ENCODE data around the gene KCNH1. TPM values are rescaled to one million over a fixed set of nuclear protein-coding genes. Genes with fewer than 3 reads are reported as not detected.

KCNH1 gene
- total RNA-seq, 1 experiment from 2014 or later = not detected

DNA sequence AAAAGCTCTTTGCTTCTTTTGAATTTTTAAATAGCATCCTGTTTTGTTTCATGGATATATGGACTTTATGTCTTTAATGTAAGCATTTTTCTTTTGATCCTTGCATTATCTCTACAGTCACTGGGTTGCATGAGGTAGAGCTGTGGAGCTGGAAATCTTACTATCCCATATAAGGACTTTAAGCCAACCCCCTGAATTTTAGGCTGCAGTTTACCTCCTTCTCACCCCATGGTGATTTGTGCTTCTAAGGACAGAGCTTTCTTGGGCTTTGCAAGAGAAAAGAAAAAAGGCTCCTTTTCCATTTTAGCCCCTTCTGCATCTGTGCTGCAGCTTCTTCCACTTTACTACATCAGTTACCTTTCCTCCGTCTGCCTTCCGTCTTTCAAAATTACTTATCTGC lies 431.4 kb downstream of the KCNH1 start:
- POLR2A ChIA-PET = no interaction called here
- BruUV-seq (replicated peaks) = no TSS peak

DNA sequence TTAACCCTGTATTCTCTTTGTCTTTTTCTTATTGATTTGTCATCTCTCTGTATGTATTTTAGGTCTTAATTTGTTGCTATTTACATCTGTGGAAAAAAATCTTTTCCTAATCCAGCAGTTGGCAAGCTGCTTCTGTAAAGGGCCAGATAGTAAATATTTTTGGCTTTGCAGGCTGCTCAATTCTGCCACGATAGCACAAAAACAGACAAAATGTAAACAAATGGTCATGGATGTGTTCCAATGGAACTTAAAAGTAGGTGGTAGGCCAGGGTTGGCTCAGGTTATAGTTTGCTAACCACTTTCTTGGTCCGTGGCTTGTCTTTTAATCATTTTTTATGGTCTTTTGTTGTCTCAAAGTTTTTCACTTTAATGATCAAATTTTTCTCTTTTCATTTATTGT lies 433.4 kb downstream of the KCNH1 start:
- no peak for DNase-seq
- no peaks in the 10 kb centered on the region for H3K4me1 Mint-ChIP-seq (ENCODE audit: low read depth, unreplicated experiment)
- intact Hi-C loops (cut with micrococcal nuclease; ENCODE audit: unreplicated experiment) = no loop called here
- peaks cover 12% of the 10 kb centered on the region for H3K9me3 Mint-ChIP-seq (ENCODE audit: unreplicated experiment)
- TF ChIP-seq, protein P1, sequence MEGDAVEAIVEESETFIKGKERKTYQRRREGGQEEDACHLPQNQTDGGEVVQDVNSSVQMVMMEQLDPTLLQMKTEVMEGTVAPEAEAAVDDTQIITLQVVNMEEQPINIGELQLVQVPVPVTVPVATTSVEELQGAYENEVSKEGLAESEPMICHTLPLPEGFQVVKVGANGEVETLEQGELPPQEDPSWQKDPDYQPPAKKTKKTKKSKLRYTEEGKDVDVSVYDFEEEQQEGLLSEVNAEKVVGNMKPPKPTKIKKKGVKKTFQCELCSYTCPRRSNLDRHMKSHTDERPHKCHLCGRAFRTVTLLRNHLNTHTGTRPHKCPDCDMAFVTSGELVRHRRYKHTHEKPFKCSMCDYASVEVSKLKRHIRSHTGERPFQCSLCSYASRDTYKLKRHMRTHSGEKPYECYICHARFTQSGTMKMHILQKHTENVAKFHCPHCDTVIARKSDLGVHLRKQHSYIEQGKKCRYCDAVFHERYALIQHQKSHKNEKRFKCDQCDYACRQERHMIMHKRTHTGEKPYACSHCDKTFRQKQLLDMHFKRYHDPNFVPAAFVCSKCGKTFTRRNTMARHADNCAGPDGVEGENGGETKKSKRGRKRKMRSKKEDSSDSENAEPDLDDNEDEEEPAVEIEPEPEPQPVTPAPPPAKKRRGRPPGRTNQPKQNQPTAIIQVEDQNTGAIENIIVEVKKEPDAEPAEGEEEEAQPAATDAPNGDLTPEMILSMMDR (IDR thresholded peaks at IDR 0.05; ENCODE audit: insufficient read depth in 1 of 2, low read depth in 1 of 2, low read length in 1 of 2, severe bottlenecking in 1 of 2, unreplicated experiment in 1 of 2) = no peak
- no peak overlapping the region for H3K27ac Mint-ChIP-seq (ENCODE audit: unreplicated experiment)
- Histone ChIP-seq H3K27me3 (replicated peaks; ENCODE audit: control insufficient read depth, insufficient read depth, low read length) (no peaks in the 10 kb centered on the region), H3K4me3 (ENCODE audit: low read depth, low read length) (no peak overlapping the region), H3K4me1 (no peaks in the 10 kb centered on the region), H3K9me3 (no peaks in the 10 kb centered on the region), H3K36me3 (ENCODE audit: control insufficient read depth, insufficient read depth, low read length) (no peaks in the 10 kb centered on the region)
- CTCF ChIA-PET = no interaction called here
- no TSS peak for BruUV-seq (replicated peaks)
- no peaks in the 10 kb centered on the region for H3K36me3 Mint-ChIP-seq (ENCODE audit: insufficient read depth, unreplicated experiment)
- H3K27me3 Mint-ChIP-seq (ENCODE audit: insufficient read depth, unreplicated experiment) = peaks cover 14% of the 10 kb centered on the region
- POLR2A ChIA-PET = no interaction called here
- no peak overlapping the region for H3K4me3 Mint-ChIP-seq (ENCODE audit: unreplicated experiment)

More for the DNA sequence above, 431.4 kb downstream of the KCNH1 start:
- H3K9me3 ChIP-seq = no peaks in the 10 kb centered on the region
- no peaks in the 10 kb centered on the region for H3K36me3 ChIP-seq (ENCODE audit: control insufficient read depth, insufficient read depth, low read length)
- no peaks in the 10 kb centered on the region for H3K4me1 ChIP-seq
- TF ChIP-seq, protein P1 (IDR thresholded peaks at IDR 0.05; ENCODE audit: insufficient read depth in 1 of 2, low read depth in 1 of 2, low read length in 1 of 2, severe bottlenecking in 1 of 2, unreplicated experiment in 1 of 2) = no peak
- CTCF ChIA-PET = no interaction called here
- no peak overlapping the region for H3K4me3 ChIP-seq (ENCODE audit: low read depth, low read length)
- Mint-ChIP-seq H3K4me1 (ENCODE audit: low read depth, unreplicated experiment) (no peaks in the 10 kb centered on the region), H3K9me3 (ENCODE audit: unreplicated experiment) (peaks cover 12% of the 10 kb centered on the region), H3K27ac (ENCODE audit: unreplicated experiment) (no peak overlapping the region), H3K27me3 (ENCODE audit: insufficient read depth, unreplicated experiment) (peaks cover 14% of the 10 kb centered on the region), H3K36me3 (ENCODE audit: insufficient read depth, unreplicated experiment) (no peaks in the 10 kb centered on the region), H3K4me3 (ENCODE audit: unreplicated experiment) (no peak overlapping the region)
- DNase-seq = no peak
- no peaks in the 10 kb centered on the region for H3K27me3 ChIP-seq (replicated peaks; ENCODE audit: control insufficient read depth, insufficient read depth, low read length)
- intact Hi-C loops (cut with micrococcal nuclease; ENCODE audit: unreplicated experiment) = no loop called here

DNA sequence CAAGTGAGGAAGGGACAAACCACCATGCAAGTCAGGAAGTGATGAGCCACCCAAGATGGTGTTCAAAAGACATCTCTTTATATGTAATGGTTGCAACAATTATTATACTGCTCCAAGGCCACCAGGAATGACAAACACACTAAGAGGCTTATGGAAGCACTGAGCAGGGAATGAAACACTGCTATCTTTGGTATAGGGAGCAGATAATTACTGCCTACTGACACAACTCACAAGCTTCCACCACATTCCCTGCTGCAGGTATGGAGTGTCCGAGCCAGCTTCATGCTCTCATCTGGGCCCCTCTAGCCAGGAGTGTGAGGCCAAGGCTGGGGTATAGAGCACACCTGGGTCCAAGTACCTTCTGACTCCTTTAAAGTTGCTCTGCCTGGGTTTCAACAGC lies 433.9 kb downstream of the KCNH1 start:
- no peak for DNase-seq
- no peaks in the 10 kb centered on the region for H3K4me1 ChIP-seq
- POLR2A ChIA-PET = no interaction called here
- Mint-ChIP-seq H3K27ac (ENCODE audit: unreplicated experiment) (no peak overlapping the region), H3K9me3 (ENCODE audit: unreplicated experiment) (peaks cover 12% of the 10 kb centered on the region), H3K4me1 (ENCODE audit: low read depth, unreplicated experiment) (no peaks in the 10 kb centered on the region), H3K27me3 (ENCODE audit: insufficient read depth, unreplicated experiment) (peaks cover 14% of the 10 kb centered on the region), H3K36me3 (ENCODE audit: insufficient read depth, unreplicated experiment) (no peaks in the 10 kb centered on the region), H3K4me3 (ENCODE audit: unreplicated experiment) (no peak overlapping the region)
- BruUV-seq (replicated peaks) = no TSS peak
- H3K27me3 ChIP-seq (replicated peaks; ENCODE audit: control insufficient read depth, insufficient read depth, low read length) = no peaks in the 10 kb centered on the region
- no peaks in the 10 kb centered on the region for H3K36me3 ChIP-seq (ENCODE audit: control insufficient read depth, insufficient read depth, low read length)
- TF ChIP-seq, protein P1 (IDR thresholded peaks at IDR 0.05; ENCODE audit: insufficient read depth in 1 of 2, low read depth in 1 of 2, low read length in 1 of 2, severe bottlenecking in 1 of 2, unreplicated experiment in 1 of 2) = no peak
- no peak overlapping the region for H3K4me3 ChIP-seq (ENCODE audit: low read depth, low read length)
- CTCF ChIA-PET = no interaction called here
- intact Hi-C loops (cut with micrococcal nuclease; ENCODE audit: unreplicated experiment) = no loop called here
- H3K9me3 ChIP-seq = no peaks in the 10 kb centered on the region
